ENCODE measurements around the gene CDK18. TPM values are rescaled to one million over a fixed set of nuclear protein-coding genes. Genes with fewer than 3 reads are reported as not detected.

CDK18 gene
- total RNA-seq, 4 donors from 2014 or later = 4.1 to 28.2 (median 8.5) TPM

DNA sequence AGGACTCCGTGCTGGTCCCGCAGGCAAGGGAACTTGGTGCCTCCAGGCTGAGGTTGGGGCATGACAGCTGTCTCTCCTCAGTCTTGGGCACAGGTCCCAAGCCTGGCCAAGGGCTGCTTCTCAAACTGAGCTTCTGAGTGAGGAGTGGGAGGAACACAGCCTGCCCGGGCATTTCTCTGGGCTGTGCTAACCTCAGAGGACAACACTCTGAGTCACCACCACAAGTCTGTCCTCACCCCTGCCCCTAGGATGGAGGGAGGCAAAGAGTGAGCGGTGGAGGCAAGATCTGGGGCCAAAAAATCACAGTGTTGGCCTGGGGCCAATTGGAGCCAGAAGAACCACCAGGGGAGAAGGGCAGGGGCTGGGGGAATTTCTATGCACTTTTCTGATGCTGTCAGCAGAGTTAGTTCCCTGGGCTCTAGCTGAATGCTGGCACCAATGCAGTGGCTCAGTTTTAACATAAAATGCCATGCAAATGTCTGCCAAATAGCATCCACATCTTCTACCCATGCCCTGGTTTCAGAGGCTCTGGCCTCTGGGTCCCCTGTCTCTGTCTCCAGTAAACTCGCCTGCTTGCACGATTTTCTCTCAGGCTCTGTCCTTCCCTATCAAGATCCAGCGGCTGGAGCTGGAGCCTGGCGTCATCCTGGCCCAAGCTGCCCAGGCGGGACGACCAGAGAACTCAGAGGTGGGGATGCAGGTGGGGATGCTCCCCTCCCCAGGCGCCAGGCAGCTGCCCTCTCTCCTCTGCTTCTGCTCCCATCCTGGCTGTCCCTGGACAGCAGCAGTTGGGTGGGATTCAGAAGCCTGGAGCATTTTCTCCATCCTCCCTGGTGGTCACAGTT lies 11.0 kb upstream of the CDK18 start:
- Histone ChIP-seq H3K27ac (peak overlapping the region; percentile 59 to 62), H3K9me3 (no peaks in the 10 kb centered on the region), H3K4me1 (peaks cover 0 to 16% of the 10 kb centered on the region in 2 donors), H3K27me3 (no peaks in the 10 kb centered on the region), H3K4me3 (no peak overlapping the region), H3K36me3 (no peaks in the 10 kb centered on the region)
- DNase-seq = peak; percentile 55 to 66
- intact Hi-C loops (cut with DNase I; ENCODE audit: low total_unique reads) = no loop called here
- TF ChIP-seq, protein P1, sequence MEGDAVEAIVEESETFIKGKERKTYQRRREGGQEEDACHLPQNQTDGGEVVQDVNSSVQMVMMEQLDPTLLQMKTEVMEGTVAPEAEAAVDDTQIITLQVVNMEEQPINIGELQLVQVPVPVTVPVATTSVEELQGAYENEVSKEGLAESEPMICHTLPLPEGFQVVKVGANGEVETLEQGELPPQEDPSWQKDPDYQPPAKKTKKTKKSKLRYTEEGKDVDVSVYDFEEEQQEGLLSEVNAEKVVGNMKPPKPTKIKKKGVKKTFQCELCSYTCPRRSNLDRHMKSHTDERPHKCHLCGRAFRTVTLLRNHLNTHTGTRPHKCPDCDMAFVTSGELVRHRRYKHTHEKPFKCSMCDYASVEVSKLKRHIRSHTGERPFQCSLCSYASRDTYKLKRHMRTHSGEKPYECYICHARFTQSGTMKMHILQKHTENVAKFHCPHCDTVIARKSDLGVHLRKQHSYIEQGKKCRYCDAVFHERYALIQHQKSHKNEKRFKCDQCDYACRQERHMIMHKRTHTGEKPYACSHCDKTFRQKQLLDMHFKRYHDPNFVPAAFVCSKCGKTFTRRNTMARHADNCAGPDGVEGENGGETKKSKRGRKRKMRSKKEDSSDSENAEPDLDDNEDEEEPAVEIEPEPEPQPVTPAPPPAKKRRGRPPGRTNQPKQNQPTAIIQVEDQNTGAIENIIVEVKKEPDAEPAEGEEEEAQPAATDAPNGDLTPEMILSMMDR (IDR thresholded peaks at IDR 0.05) = no peak
- TF ChIP-seq POLR2A (IDR thresholded peaks at IDR 0.05) = no peak

DNA sequence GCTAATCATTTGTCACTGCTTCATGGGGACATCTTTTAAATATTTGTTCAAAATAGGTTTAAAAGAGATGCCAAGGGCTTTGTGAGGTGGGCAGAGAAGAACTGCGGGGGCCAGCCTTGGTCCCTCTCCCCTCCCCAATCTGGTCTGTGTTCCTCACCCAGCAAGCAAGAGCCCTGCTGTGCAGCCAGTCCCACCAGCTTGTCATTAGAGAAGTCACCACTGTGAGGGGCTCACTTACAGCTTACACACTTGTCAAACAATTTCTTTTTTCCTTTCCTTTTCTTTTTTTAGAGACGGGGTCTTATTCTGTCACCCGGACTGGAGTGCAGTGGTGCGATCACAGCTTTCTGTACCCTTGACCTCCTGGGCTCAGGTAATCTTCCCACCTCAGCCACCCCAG lies 10.4 kb upstream of the CDK18 start:
- no peak for TF ChIP-seq POLR2A (IDR thresholded peaks at IDR 0.05)
- TF ChIP-seq, protein P1 (IDR thresholded peaks at IDR 0.05) = no peak
- Histone ChIP-seq H3K27ac (peak overlapping the region in 1 of 2 donors; percentile 46), H3K4me3 (no peak overlapping the region), H3K4me1 (peaks cover 0 to 16% of the 10 kb centered on the region in 2 donors), H3K9me3 (no peaks in the 10 kb centered on the region), H3K36me3 (no peaks in the 10 kb centered on the region), H3K27me3 (no peaks in the 10 kb centered on the region)
- DNase-seq = no peak
- intact Hi-C loops (cut with DNase I; ENCODE audit: low total_unique reads) = no loop called here

DNA sequence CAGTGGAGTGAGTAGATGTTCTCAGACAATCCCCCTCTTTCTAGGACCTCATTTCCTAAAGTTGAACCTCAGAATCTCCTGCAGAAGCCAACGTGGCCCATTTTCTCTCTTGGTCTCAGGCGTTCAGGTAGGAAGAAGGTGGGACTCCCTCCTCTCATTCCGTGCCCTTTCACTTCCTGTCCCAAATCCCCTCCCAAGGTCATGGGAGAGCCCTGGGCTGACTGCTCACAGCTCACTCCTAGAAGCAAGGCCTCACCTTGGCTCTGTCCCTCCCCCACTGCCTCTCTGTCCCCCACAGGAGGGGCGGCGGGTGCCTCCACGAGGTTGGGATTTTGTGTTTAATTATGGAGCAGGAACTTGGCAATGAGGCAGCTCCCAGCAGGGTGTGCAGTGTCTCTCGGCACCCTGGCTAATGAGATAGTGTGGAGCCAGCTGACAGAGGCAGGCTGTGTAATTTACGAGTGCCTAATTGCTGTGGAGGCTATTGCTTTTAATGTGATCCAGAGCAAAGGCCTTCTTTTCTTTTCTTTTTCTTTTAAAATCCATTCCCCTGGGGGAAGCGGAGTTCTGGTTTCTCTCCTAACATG lies 9.1 kb upstream of the CDK18 start:
- Histone ChIP-seq H3K36me3 (no peaks in the 10 kb centered on the region), H3K27ac (no peak overlapping the region), H3K4me3 (no peak overlapping the region), H3K27me3 (no peaks in the 10 kb centered on the region), H3K9me3 (no peaks in the 10 kb centered on the region), H3K4me1 (peaks cover 0 to 16% of the 10 kb centered on the region in 2 donors)
- DNase-seq = no peak
- TF ChIP-seq POLR2A (IDR thresholded peaks at IDR 0.05) = no peak
- TF ChIP-seq, protein P1 (IDR thresholded peaks at IDR 0.05) = no peak
- intact Hi-C loops (cut with DNase I; ENCODE audit: low total_unique reads) = no loop called here

DNA sequence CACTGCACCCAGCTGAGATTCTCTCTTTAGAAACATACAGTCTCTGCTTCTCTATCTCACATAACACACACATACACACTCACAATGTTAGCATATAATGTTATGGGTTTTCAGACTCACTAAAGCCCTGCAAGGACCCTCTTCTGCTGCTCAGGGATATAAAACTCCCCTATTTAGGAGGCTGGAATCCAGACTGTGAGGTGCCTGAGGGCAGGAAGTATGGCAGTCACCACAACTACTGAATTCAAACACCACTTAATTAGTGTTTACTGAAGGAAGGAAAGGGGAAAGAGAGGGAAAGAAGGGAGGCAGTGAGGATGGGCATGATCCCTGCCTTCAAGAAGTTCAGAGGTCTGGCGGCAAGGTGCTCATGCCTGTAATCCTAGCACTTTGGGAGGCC lies 7.8 kb upstream of the CDK18 start:
- Histone ChIP-seq H3K36me3 (no peaks in the 10 kb centered on the region), H3K4me1 (peaks cover 0 to 16% of the 10 kb centered on the region in 2 donors), H3K9me3 (no peaks in the 10 kb centered on the region), H3K27ac (no peak overlapping the region), H3K27me3 (no peaks in the 10 kb centered on the region), H3K4me3 (no peak overlapping the region)
- TF ChIP-seq, protein P1 (IDR thresholded peaks at IDR 0.05) = no peak
- DNase-seq = no peak
- intact Hi-C loops (cut with DNase I; ENCODE audit: low total_unique reads) = no loop called here

DNA sequence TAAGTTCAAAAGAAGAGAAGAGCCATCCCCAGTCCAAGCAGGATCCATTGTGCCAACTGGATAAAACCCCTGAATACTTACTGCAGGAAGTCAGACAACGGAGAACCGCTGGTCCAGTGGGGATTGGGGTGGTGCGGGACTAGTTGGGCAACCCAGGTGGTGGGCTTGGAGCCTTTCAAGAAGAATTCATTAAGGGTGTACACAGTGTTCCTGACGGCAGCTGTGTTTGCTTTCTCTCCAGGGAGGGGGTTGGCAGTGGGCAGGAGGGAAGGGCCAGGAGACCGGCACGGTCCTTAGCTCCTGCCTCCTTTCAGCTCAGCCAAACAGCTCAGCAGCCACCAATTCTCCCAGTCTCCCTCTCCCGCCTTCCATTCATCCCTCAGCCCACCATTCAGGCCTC lies 7.1 kb upstream of the CDK18 start:
- no peak for TF ChIP-seq POLR2A (IDR thresholded peaks at IDR 0.05)
- TF ChIP-seq, protein P1 (IDR thresholded peaks at IDR 0.05) = no peak
- no peak overlapping the region for H3K27ac ChIP-seq
- no peak overlapping the region for H3K4me3 ChIP-seq
- DNase-seq = no peak
- no peaks in the 10 kb centered on the region for H3K27me3 ChIP-seq
- H3K36me3 ChIP-seq = no peaks in the 10 kb centered on the region
- intact Hi-C loops (cut with DNase I; ENCODE audit: low total_unique reads) = no loop called here
- H3K4me1 ChIP-seq = peaks cover 0 to 16% of the 10 kb centered on the region in 2 donors
- no peaks in the 10 kb centered on the region for H3K9me3 ChIP-seq

Measured in uterus (tissue), 4 donors.